ENCODE results near the gene VAV2. TPM values are rescaled to one million over a fixed set of nuclear protein-coding genes. Genes with fewer than 3 reads are reported as not detected.

VAV2 gene
- total RNA-seq, 2 experiments from 2014 or later = 4.7 to 6.4 TPM

DNA sequence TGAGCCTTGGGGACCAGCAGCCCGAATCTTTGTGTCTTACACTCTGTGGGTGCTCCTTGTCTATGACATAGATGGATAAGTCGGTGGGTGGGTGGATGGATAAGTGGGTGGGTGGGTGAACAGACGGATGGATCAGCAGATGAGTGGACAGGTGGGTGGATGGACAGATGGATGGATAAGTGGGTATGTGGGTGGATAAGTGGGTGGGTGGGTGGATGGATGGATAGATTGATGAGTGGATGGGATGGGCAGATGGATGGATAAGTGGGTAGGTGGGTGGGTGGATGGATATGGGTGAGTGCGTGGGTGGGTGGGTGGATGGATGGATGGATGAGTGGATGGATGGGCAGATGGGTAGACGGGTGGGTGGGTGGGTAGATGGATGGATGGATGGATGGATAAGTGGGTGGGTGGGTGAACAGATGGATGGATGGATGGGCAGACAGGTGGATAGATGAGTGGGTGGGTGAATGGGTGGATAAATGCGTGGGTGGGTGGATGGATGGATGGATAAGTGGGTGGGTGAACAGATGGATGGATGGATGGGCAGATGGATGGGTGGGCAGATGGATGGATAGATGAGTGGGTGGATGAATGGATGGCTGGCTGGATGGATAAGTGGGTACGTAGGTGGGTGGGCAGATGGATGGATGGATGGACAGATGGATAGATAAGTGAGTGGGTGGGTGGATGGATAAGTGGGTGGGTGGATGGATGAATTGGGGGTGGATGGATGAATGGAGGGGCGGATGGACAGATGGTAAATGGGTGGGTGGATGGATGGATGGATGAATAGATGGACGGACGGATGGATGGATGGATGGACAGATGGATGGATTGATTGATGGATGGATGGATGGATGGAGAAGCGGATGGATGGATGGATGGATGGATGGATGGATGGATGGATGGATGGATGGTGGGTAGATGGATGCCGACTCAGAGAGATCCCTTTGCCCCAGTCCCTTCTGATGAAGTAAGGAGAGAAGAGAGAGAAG is 121.2 kb downstream of the VAV2 start:
- Mint-ChIP-seq H3K9me3 (no peaks in the 10 kb centered on the region), H3K27ac (no peak overlapping the region), H3K4me3 (no peak overlapping the region), H3K36me3 (no peaks in the 10 kb centered on the region), H3K4me1 (peaks cover 12% of the 10 kb centered on the region), H3K27me3 (peaks cover 6% of the 10 kb centered on the region)
- no peak for DNase-seq
- no peak for ATAC-seq (ENCODE audit: low read depth)
- POLR2A ChIA-PET = no interaction called here

DNA sequence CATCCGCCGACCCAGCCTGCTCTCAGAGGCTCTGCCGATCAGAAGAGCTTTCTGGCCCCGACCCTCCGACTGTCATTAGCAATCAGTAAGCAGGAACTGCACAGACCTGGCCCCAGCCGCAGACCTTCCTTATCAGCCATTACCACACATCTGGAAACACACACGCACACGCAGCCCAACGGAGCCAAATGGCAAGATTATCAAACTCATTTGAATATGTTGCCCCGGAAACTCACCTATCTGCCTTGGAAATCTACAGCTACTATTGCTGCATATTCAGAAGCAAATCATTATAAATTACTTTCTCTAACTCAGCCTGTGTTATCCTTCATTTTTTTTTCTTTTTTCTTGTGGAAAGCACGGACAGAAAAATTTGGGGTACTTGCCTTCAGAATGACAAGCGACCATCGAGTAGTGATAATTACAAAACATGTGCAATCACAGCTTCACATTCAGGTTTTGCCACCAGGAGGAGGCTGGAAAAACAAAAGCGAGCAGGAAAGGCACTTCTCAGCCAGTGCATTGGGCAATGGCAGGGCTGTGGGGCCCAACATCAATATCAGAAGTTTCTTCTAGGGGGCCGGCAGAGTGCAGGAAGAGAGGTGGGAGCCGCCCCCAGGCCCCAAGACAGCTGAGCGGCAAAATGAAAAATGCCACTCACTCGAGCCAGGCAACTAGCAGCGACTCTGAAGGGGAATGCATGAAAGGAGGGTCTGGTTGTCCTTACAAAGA is 122.3 kb downstream of the VAV2 start:
- H3K4me3 Mint-ChIP-seq = peak overlapping the region; percentile 12
- H3K9me3 Mint-ChIP-seq = no peaks in the 10 kb centered on the region
- H3K27ac Mint-ChIP-seq = no peak overlapping the region
- peak; percentile 54 for ATAC-seq (ENCODE audit: low read depth)
- peaks cover 6% of the 10 kb centered on the region for H3K27me3 Mint-ChIP-seq
- POLR2A ChIA-PET = no interaction called here
- no peak for DNase-seq
- H3K4me1 Mint-ChIP-seq = peaks cover 12% of the 10 kb centered on the region
- no peaks in the 10 kb centered on the region for H3K36me3 Mint-ChIP-seq

DNA sequence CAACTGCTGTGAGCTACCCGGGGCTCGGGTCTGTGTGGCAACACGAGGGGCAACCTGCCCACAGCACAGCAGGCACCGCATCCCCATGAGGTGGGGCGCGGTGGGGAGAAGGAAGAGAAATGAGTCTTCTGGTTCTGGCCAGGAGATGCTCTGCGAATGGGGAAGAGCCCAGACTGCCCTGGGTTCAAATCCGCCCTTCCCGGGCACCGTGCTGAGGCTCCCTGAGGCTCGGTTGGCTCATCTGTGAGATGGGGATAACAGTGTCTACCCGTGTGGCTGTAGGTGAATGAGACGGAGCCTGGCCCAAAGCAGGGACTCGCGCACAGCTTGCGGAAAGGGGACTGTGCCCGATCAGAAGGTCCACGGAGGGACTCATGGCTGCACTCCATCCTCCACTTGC is 123.9 kb downstream of the VAV2 start:
- Mint-ChIP-seq H3K27me3 (peaks cover 6% of the 10 kb centered on the region), H3K27ac (no peak overlapping the region), H3K36me3 (no peaks in the 10 kb centered on the region), H3K9me3 (no peaks in the 10 kb centered on the region), H3K4me1 (peaks cover 12% of the 10 kb centered on the region), H3K4me3 (no peak overlapping the region)
- DNase-seq (no peak), ATAC-seq (ENCODE audit: low read depth) (no peak)
- POLR2A ChIA-PET = no interaction called here

DNA sequence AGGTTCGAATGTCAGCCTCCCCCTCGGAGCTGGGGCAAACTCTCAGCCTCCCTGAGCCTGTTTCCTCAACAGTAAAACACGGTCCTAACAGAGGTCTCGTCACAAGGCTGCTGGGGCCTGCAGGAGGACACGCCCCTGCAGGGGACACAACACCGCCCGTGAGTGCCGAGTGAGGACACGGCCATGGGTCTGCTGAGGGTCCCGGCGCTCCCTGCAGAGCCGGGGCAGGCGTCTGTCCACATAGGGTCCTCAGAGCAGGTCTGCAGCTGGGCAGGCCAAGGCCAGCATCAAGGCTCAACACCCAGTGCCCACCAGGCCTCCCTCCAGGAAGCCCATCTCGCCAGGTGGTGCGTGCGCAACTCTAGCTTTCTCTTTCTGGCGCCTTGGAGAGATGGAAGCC is 125.2 kb downstream of the VAV2 start:
- DNase-seq (no peak), ATAC-seq (ENCODE audit: low read depth) (no peak)
- peaks cover 9% of the 10 kb centered on the region for H3K27me3 Mint-ChIP-seq
- H3K9me3 Mint-ChIP-seq = no peaks in the 10 kb centered on the region
- no peaks in the 10 kb centered on the region for H3K36me3 Mint-ChIP-seq
- H3K4me1 Mint-ChIP-seq = peaks cover 15% of the 10 kb centered on the region
- H3K27ac Mint-ChIP-seq = no peak overlapping the region
- no peak overlapping the region for H3K4me3 Mint-ChIP-seq
- POLR2A ChIA-PET = no interaction called here

DNA sequence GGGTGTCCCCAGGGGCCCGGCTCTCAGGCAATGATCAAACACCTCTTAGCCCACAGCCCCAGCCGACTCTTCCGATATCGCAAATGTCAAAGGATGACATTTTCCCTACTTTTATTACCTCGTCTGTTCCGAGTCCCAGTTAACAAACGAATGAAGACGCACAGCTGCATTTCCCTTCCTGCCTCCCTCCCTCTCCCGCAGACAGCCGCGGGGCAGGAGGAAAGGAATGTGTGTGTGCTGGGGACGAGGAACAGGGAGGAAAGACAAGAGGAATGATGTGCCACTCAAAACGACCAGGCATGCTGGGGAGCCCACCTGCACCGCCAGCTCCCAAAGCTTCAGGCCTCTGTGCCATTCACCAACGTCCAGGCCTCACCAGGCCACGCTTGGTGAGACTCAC is 128.1 kb downstream of the VAV2 start:
- DNase-seq = no peak
- no peak for ATAC-seq (ENCODE audit: low read depth)
- Mint-ChIP-seq H3K27me3 (peaks cover 3% of the 10 kb centered on the region), H3K27ac (no peak overlapping the region), H3K4me3 (no peak overlapping the region), H3K9me3 (no peaks in the 10 kb centered on the region), H3K4me1 (peaks cover 3% of the 10 kb centered on the region), H3K36me3 (no peaks in the 10 kb centered on the region)
- POLR2A ChIA-PET = no interaction called here

- H3K36me3 Mint-ChIP-seq = no peaks in the 10 kb centered on the region
- ATAC-seq (ENCODE audit: low read depth) (no peak), DNase-seq (no peak)
- H3K4me3 Mint-ChIP-seq = no peak overlapping the region
- H3K4me1 Mint-ChIP-seq = peaks cover 3% of the 10 kb centered on the region
- POLR2A ChIA-PET = no interaction called here
- H3K27ac Mint-ChIP-seq = no peak overlapping the region
- peaks cover 3% of the 10 kb centered on the region for H3K27me3 Mint-ChIP-seq
- H3K9me3 Mint-ChIP-seq = no peaks in the 10 kb centered on the region
Measured at GRCh38 chr9:133863257-133863592, 128.9 kb downstream of the VAV2 start.

GRCh38 chr9:133862585-133863256 is 129.4 kb downstream of the VAV2 start:
- ATAC-seq (ENCODE audit: low read depth) (no peak), DNase-seq (no peak)
- Mint-ChIP-seq H3K27me3 (peaks cover 3% of the 10 kb centered on the region), H3K36me3 (no peaks in the 10 kb centered on the region), H3K27ac (no peak overlapping the region), H3K4me1 (peaks cover 3% of the 10 kb centered on the region), H3K9me3 (no peaks in the 10 kb centered on the region), H3K4me3 (no peak overlapping the region)
- POLR2A ChIA-PET = no interaction called here

DNA sequence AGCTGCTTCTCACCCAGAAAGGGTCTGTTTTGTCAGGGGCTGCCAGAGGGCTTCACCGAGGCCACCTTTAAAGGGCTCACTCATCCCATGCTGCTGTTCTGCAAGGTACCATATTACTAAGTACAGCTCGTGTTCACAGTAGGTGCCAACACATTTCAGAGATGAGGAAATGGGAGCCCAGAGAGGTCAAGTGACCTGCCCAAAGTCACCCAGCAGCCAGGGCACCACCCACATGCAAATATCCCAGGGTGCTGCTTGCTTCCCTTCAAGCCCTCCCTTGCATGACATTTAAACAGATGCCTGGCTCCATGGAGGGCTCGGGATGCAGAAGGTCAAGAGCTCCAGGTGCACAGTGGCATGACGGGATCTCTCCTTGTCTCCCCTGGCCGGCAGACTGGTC is 130.4 kb downstream of the VAV2 start:
- no peak overlapping the region for H3K4me3 Mint-ChIP-seq
- H3K27me3 Mint-ChIP-seq = peaks cover 3% of the 10 kb centered on the region
- DNase-seq = no peak
- peaks cover 3% of the 10 kb centered on the region for H3K4me1 Mint-ChIP-seq
- no peak for ATAC-seq (ENCODE audit: low read depth)
- H3K36me3 Mint-ChIP-seq = no peaks in the 10 kb centered on the region
- no peak overlapping the region for H3K27ac Mint-ChIP-seq
- H3K9me3 Mint-ChIP-seq = no peaks in the 10 kb centered on the region
- POLR2A ChIA-PET = no interaction called here

DNA sequence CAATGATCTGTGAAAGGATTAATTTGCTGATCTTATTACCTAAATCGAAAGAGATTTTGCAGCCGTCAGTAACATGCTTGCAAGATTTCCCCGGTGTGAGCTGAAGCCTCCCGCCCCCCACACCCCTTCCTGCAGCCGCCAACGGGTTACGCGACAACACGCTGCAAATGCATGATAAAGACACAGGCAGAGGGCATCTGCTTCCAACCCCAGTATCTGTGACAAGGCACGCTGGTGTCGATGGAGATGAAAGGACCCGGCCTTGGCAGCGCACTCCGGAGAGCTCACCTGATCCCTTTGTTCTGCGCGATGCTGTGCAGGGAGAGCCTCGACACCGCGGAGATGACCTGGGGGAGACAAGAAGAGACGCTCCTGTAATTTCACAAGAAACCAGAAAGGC is 131.0 kb downstream of the VAV2 start:
- Mint-ChIP-seq H3K36me3 (no peaks in the 10 kb centered on the region), H3K4me1 (peaks cover 3% of the 10 kb centered on the region), H3K27ac (no peak overlapping the region), H3K4me3 (no peak overlapping the region), H3K9me3 (no peaks in the 10 kb centered on the region), H3K27me3 (peaks cover 3% of the 10 kb centered on the region)
- ATAC-seq (ENCODE audit: low read depth) (no peak), DNase-seq (no peak)
- POLR2A ChIA-PET = no interaction called here

DNA sequence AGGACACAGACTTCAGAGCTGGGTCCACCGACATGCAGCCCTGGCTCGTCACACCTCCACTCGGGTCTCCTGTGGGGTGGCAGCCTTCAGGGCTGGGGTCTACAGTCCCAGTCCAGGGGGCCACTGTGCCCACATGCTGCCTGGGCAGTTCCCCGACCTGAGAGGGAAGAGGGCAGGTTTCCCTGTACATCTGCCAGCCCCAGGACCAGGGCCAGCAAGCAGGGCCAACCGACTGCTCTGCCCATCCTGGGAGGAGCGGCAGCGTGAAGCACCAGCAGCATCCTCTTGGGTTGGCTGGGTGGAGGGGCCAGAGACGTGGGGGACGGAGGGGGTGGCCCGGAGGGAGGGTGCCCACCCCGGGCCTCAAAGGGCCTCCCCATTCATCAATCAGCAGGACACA is 133.4 kb downstream of the VAV2 start:
- no peaks in the 10 kb centered on the region for H3K9me3 Mint-ChIP-seq
- H3K36me3 Mint-ChIP-seq = no peaks in the 10 kb centered on the region
- no peak overlapping the region for H3K4me3 Mint-ChIP-seq
- H3K4me1 Mint-ChIP-seq = peaks cover 3% of the 10 kb centered on the region
- POLR2A ChIA-PET = no interaction called here
- H3K27ac Mint-ChIP-seq = no peak overlapping the region
- peaks cover 3% of the 10 kb centered on the region for H3K27me3 Mint-ChIP-seq
- ATAC-seq (ENCODE audit: low read depth) (no peak), DNase-seq (no peak)

GRCh38 chr9:133857639-133858038 is 134.5 kb downstream of the VAV2 start:
- Mint-ChIP-seq H3K27ac (no peak overlapping the region), H3K27me3 (no peaks in the 10 kb centered on the region), H3K36me3 (no peaks in the 10 kb centered on the region), H3K9me3 (no peaks in the 10 kb centered on the region), H3K4me3 (no peak overlapping the region), H3K4me1 (peaks cover under 1% of the 10 kb centered on the region)
- POLR2A ChIA-PET = no interaction called here
- ATAC-seq (ENCODE audit: low read depth) (no peak), DNase-seq (no peak)

GRCh38 chr9:133856798-133857197 is 135.3 kb downstream of the VAV2 start:
- H3K4me3 Mint-ChIP-seq = no peak overlapping the region
- no peaks in the 10 kb centered on the region for H3K4me1 Mint-ChIP-seq
- no peak overlapping the region for H3K27ac Mint-ChIP-seq
- ATAC-seq (ENCODE audit: low read depth) = no peak
- no peak for DNase-seq
- H3K9me3 Mint-ChIP-seq = no peaks in the 10 kb centered on the region
- POLR2A ChIA-PET = no interaction called here
- no peaks in the 10 kb centered on the region for H3K27me3 Mint-ChIP-seq
- no peaks in the 10 kb centered on the region for H3K36me3 Mint-ChIP-seq

DNA sequence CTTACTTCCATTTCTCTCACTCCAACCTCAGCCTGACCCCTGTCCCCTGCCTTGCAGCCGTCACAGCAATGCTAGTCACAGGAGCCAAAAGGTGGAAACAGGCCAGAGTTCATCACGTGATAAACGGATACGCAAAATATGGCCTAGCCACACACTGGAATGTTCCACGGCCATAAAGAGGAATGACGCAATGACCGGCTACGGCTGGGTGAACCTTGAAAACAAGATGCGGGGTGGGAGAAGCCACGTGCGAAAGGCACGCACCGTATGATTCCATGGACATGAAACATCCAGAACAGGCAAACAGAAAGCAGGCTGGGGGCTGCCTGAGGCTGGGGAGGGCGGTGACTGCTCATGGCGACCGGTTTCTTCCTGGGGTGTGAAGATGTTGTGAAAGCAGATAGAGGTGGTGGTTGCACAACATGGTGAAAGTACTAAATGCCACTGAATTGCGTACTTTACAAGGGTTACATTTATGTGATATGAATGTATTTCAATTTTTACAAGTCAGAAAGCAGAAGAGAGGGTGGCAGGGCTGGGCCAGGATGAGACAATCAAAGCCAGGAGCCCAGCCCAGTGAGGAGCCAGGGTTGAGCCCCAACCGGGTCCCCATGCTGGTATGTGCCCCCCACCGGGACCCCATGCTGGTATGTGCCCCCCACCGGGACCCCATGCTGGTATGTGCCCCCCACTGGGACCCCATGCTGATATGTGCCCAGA is 136.2 kb downstream of the VAV2 start:
- Mint-ChIP-seq H3K36me3 (no peaks in the 10 kb centered on the region), H3K4me3 (no peak overlapping the region), H3K27ac (no peak overlapping the region), H3K9me3 (no peaks in the 10 kb centered on the region), H3K27me3 (no peaks in the 10 kb centered on the region), H3K4me1 (no peaks in the 10 kb centered on the region)
- DNase-seq (no peak), ATAC-seq (ENCODE audit: low read depth) (no peak)
- POLR2A ChIA-PET = no interaction called here

Data from activated naive CD8-positive, alpha-beta T cell treated with anti-CD3 and anti-CD28 coated beads, Interleukin-2, amount 10 ng/mL, durations not matched to agents 7 days and 5 days (primary cell).